Measurements from ENCODE around the gene VAMP3.

DNA sequence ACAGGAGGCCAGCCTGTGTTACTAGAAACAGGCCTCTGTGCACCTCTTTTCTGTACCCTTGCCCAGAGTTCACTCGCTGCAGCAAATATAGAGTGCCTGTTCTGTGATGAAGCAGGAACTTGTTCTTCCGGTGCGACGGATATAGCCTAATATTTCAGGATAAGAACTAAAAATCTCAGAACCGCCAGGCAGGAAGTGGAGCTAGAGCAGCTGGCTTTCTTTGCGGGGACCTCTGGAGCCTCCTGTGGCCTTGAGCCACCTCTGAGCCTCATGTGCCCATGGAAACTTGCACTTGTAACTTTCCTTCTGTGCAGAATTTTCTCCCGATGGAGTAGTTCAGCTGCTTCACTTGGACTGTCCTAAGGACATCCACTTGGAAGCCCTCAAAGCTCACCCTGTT is 44.5 kb upstream of the VAMP3 start:
- TF ChIP-seq SUZ12 (IDR thresholded peaks at IDR 0.05; ENCODE audit: extremely low read depth, insufficient read depth, insufficient read length) (no peak), YY1 (IDR thresholded peaks at IDR 0.05; ENCODE audit: insufficient read depth, insufficient read length) (no peak), ZNF274 (IDR thresholded peaks at IDR 0.05; ENCODE audit: low read depth, low read length) (no peak)
